Measurements from ENCODE around the gene SLC26A11.
"Not testable (repeated sequence)": the region's sequence is repeated elsewhere in the genome, so short reads cannot be mapped to it uniquely, and the experiment has no call there.

The SLC26A11 gene

DNA sequence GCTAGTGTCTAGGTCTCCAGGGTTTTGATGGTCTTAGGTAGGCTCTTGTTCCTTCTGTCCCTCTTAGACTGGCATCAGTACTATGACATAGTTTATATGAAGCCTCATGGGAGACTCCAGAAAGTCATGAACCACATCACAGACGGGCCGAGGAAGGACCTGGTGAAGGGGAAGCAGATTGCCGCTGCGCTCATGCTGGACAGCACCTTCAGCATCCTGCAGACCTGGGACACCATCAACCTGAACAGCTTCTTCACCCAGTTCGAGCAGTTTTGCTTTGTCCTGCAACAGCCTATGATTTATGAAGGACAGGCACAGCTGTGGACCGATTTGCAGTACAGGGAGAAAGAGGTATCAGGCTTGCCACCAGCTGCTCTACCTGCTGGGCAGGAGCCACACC, 74.4 kb downstream of the SLC26A11 start:
- in situ Hi-C loops (cut with MboI; ENCODE audit: low pct_unique_long_range_greater_than_20kb, low sequenced_read_pairs, unreplicated experiment) = no loop called here
- DNase-seq (ENCODE audit: low spot score) = no peak
- TF ChIP-seq, protein P1, sequence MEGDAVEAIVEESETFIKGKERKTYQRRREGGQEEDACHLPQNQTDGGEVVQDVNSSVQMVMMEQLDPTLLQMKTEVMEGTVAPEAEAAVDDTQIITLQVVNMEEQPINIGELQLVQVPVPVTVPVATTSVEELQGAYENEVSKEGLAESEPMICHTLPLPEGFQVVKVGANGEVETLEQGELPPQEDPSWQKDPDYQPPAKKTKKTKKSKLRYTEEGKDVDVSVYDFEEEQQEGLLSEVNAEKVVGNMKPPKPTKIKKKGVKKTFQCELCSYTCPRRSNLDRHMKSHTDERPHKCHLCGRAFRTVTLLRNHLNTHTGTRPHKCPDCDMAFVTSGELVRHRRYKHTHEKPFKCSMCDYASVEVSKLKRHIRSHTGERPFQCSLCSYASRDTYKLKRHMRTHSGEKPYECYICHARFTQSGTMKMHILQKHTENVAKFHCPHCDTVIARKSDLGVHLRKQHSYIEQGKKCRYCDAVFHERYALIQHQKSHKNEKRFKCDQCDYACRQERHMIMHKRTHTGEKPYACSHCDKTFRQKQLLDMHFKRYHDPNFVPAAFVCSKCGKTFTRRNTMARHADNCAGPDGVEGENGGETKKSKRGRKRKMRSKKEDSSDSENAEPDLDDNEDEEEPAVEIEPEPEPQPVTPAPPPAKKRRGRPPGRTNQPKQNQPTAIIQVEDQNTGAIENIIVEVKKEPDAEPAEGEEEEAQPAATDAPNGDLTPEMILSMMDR (IDR thresholded peaks at IDR 0.05; ENCODE audit: extremely low read depth, insufficient read depth, missing control alignments) = no peak

DNA sequence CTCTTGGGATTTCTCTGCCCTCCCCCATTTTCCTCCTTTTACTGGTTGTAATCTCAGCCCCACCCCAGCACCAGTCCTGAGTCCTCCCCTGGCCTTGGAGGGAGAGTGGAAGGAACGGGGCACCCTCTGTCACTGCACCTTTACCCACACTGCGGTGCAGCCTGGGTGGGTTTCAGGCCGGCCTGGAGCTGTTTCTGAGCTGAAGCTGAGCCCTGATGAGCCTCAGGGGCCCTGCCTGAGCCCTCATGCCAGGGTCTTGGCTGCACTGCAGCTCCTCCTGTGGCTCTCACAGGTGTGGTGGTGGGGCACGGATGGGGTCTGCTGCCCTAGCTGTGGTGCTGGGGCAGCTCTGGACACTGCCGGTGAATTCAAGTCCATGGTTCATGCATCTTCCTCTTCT, 74.9 kb downstream of the SLC26A11 start:
- in situ Hi-C loops (cut with MboI; ENCODE audit: low pct_unique_long_range_greater_than_20kb, low sequenced_read_pairs, unreplicated experiment) = no loop called here
- DNase-seq (ENCODE audit: low spot score) = no peak
- TF ChIP-seq, protein P1 (IDR thresholded peaks at IDR 0.05; ENCODE audit: extremely low read depth, insufficient read depth, missing control alignments) = no peak

DNA sequence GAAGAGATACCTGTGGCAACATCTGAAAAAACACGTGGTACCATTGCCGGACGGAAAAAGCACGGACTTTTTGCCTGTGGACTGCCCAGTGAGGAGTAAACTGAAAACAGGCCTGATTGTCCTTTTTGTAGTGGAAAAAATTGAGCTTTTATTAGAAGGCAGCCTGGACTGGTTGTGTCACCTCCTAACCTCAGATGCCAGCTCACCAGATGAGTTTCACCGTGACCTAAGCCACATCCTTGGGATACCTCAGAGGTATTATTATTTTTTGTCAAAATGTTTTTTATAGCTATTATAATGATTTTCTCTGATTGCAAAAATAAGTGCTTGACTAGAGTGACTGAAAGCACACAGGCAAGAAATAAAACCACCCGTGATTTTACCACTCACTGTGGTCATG, 75.3 kb downstream of the SLC26A11 start:
- TF ChIP-seq, protein P1 (IDR thresholded peaks at IDR 0.05; ENCODE audit: extremely low read depth, insufficient read depth, missing control alignments) = no peak
- in situ Hi-C loops (cut with MboI; ENCODE audit: low pct_unique_long_range_greater_than_20kb, low sequenced_read_pairs, unreplicated experiment) = no loop called here

DNA sequence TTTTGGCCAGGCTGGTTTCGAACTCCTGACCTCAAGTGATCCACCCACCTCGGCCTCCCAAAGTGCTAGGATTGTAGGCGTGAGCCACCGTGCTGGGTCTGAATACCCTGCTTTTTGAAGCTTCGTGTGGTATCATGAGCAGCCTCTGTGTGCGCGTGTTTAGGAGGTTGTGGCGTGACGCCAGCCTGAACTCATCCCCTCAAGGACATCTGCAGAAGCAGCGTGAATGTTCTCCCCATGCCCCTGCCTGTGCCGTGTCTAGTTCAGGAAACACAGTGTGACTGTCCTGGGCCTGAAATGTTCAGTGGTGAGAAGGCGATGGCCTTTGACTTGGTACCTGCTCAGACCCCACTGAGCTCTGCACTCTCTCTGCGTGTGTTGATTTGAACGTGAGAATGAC, 76.0 kb downstream of the SLC26A11 start:
- DNase-seq (ENCODE audit: low spot score) = no peak
- in situ Hi-C loops (cut with MboI; ENCODE audit: low pct_unique_long_range_greater_than_20kb, low sequenced_read_pairs, unreplicated experiment) = no loop called here
- TF ChIP-seq, protein P1 (IDR thresholded peaks at IDR 0.05; ENCODE audit: extremely low read depth, insufficient read depth, missing control alignments) = no peak

More for the DNA sequence above, 75.3 kb downstream of the SLC26A11 start:
- no peak for DNase-seq (ENCODE audit: low spot score)

DNA sequence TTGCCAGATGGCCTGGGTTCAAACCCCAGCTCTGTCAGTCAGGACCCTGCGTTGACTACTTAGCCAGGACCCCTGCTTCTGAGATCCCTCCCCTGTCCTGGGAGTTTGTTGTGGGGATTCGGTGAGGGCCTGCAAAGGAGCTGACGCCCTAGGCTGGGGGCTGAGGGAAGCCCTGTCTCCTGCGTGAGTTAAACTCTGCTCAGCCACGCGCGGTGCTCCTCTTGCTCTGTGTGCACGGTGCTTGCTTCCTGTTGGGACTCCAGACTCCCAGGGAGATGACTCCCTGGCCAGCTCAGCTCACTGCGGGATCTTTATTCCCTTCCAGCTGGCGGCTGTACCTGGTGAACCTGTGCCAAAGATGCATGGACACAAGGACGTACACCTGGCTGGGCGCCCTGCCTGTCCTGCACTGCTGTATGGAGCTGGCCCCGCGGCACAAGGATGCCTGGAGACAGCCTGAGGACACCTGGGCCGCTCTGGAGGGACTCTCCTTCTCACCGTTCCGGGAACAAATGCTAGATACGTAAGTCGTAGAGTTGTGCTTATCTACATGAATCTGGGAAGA, 77.9 kb downstream of the SLC26A11 start:
- TF ChIP-seq, protein P1 (IDR thresholded peaks at IDR 0.05; ENCODE audit: extremely low read depth, insufficient read depth, missing control alignments) = no peak
- in situ Hi-C loops (cut with MboI; ENCODE audit: low pct_unique_long_range_greater_than_20kb, low sequenced_read_pairs, unreplicated experiment) = no loop called here
- DNase-seq (ENCODE audit: low spot score) = no peak

DNA sequence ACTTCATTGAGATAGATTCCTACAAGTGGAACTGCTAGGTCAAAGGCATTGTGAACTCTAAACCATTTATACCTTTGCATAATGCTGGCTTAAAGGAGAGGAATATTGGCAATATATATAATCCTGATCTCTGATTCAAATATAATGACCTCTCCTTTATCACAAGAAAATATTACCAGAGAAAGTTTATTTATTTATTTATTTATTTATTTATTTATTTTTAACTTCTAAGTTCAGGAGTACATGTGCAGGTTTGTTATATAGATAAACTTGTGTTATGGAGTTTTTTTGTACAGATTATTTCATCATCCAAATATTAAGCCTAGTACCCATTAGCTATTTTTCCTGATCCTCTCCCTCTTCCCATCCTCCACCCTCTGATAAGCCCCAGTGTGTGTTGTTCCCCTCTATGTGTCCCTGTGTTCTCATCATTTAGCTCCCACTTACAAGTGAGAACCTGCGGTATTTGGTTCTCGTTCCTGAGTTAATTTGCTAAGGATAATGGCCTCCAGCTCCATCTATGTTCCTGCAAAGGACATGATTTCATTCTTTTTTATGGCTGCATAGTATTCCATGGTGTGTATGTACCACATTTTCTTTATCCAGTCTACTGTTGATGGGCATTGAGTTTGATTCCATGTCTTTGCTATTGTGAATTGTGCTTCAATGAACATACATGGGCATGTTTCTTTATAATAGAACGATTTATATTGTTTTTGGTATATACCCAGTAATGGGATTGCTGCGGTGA, 79.3 kb downstream of the SLC26A11 start:
- in situ Hi-C loops (cut with MboI; ENCODE audit: low pct_unique_long_range_greater_than_20kb, low sequenced_read_pairs, unreplicated experiment); DNase-seq (ENCODE audit: low spot score): not testable (repeated sequence)

DNA sequence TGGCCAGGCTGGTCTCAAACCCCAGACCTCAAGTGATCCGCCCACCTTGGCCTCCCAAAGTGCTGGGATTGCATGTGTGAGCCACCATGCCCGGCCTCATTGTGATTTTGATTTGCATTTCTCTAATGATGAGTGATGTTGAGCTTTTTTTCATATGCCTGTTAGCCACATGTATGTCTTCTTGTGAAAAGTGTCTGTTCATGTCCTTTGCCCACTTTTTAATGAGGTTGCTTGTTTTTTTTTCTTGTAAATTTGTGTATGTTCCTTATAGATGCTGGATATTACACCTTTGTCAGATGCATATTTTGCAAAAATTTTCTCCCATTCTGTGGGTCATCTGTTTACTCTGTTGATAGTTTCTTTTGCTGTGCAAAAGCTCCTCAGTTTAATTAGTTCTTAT, 80.5 kb downstream of the SLC26A11 start:
- DNase-seq (ENCODE audit: low spot score); in situ Hi-C loops (cut with MboI; ENCODE audit: low pct_unique_long_range_greater_than_20kb, low sequenced_read_pairs, unreplicated experiment): not testable (repeated sequence)
